HepG2 (cell line): ENCODE data around the gene GJD3. TPM values are rescaled to one million over a fixed set of nuclear protein-coding genes. Genes with fewer than 3 reads are reported as not detected.

Experiments used
- AGO2 ChIP-seq: fragments of 200-400 bp; formaldehyde crosslinking; optimal IDR thresholded peaks from 2 replicates; pipeline ENCODE3; 2017; ENCODE audit warnings: mild to moderate bottlenecking, low read depth, low read length, moderate library complexity
- ATM ChIP-seq: fragments of 450-650 bp; IDR thresholded peaks from 2 replicates; pipeline ENCODE4 v1.7.1; 2017; ENCODE audit warnings: mild to moderate bottlenecking, borderline replicate concordance
- CREB3 ChIP-seq: sonication (generic); formaldehyde crosslinking; IDR thresholded peaks from 2 replicates; pipeline ENCODE4 v1.5.0; 2020; ENCODE audit warnings: missing genetic modification reagents
- CSRNP1 ChIP-seq: sonication (generic); formaldehyde crosslinking; IDR thresholded peaks from 2 replicates; pipeline ENCODE4 v1.8.1; 2023; ENCODE audit warnings: mild to moderate bottlenecking, missing genetic modification reagents
- HNRNPK ChIP-seq: fragments of 200-400 bp; formaldehyde crosslinking; IDR thresholded peaks from 2 replicates; pipeline ENCODE4 v1.6.1; 2018; ENCODE audit warnings: low read length, low read depth, moderate library complexity, mild to moderate bottlenecking; ENCODE audit not compliant: poor library complexity, severe bottlenecking
- MLLT10 ChIP-seq: sonication (generic); formaldehyde crosslinking; IDR thresholded peaks from 2 replicates; pipeline ENCODE4 v1.4.0; 2020; ENCODE audit warnings: missing genetic modification reagents
- NFKB2 ChIP-seq: sonication (generic); formaldehyde crosslinking; IDR thresholded peaks from 2 replicates; pipeline ENCODE4 v1.4.0; 2020; ENCODE audit warnings: missing genetic modification reagents, borderline replicate concordance
- REXO4 ChIP-seq: sonication (generic); formaldehyde crosslinking; IDR thresholded peaks from 2 replicates; pipeline ENCODE4 v1.8.0; 2022; ENCODE audit warnings: missing genetic modification reagents, mild to moderate bottlenecking, borderline replicate concordance
- SUZ12 ChIP-seq: fragments of 150-350 bp; IDR thresholded peaks from 2 replicates; pipeline ENCODE4 v1.6.1; 2014; ENCODE audit warnings: low read depth, low read length
- TBP ChIP-seq: sonication (generic); formaldehyde crosslinking; IDR thresholded peaks from 2 replicates; pipeline ENCODE4 v1.5.0; 2020; ENCODE audit warnings: missing genetic modification reagents
- TERF1 ChIP-seq: sonication (generic); formaldehyde crosslinking; IDR thresholded peaks from 2 replicates; pipeline ENCODE4 v1.8.0; 2022; ENCODE audit warnings: mild to moderate bottlenecking, missing genetic modification reagents, moderate library complexity
- TFDP1 ChIP-seq: IDR thresholded peaks from 2 replicates; pipeline ENCODE4 v1.6.1; 2016; ENCODE audit warnings: missing compliant biosample characterization, missing genetic modification reagents, borderline replicate concordance
- ZBTB33 ChIP-seq: sonication (generic); formaldehyde crosslinking; IDR thresholded peaks from 2 replicates; pipeline ENCODE4 v1.4.0; 2020; ENCODE audit warnings: missing genetic modification reagents
- ZFP36L2 ChIP-seq: sonication (generic); formaldehyde crosslinking; IDR thresholded peaks from 2 replicates; pipeline ENCODE4 v1.4.0; 2020; ENCODE audit warnings: missing genetic modification reagents
- ZFP82 ChIP-seq: sonication (generic); formaldehyde crosslinking; IDR thresholded peaks from 2 replicates; pipeline ENCODE4 v1.5.1; 2020; ENCODE audit warnings: mild to moderate bottlenecking, missing genetic modification reagents, borderline replicate concordance
- ZNF331 ChIP-seq: sonication (generic); formaldehyde crosslinking; IDR thresholded peaks from 2 replicates; pipeline ENCODE4 v1.4.0; 2020; ENCODE audit warnings: missing genetic modification reagents
- ZNF484 ChIP-seq: sonication (generic); formaldehyde crosslinking; IDR thresholded peaks from 2 replicates; pipeline ENCODE4 v1.5.1; 2020; ENCODE audit warnings: mild to moderate bottlenecking, low read depth, missing genetic modification reagents, borderline replicate concordance
- ZNF547 ChIP-seq: sonication (generic); formaldehyde crosslinking; IDR thresholded peaks from 2 replicates; pipeline ENCODE4 v1.5.1; 2020; ENCODE audit warnings: mild to moderate bottlenecking, missing genetic modification reagents
- ZNF740 ChIP-seq: sonication (generic); formaldehyde crosslinking; IDR thresholded peaks from 2 replicates; pipeline ENCODE4 v1.4.0; 2020; ENCODE audit warnings: missing genetic modification reagents
- polyA plus RNA-seq, 8 experiments: library from polyadenylated mRNA; depleted of rRNA in 3 of 8; stranded (reverse) in 7 of 8; unstranded in 1 of 8; fragments of >200 nt; fragmentation: Illumina TruSeq in 4 of 8; extraction: Trizol in 4 of 8; gene quantifications; 2 replicates each; pipeline versions ENCODE4 v1.2.1 to v1.2.3, GENCODE V29; 2011 to 2016; ENCODE audit warnings: low read depth in 4 of 8, missing spikeins in 1 of 8, mixed read lengths in 1 of 8; ENCODE audit not compliant: insufficient read depth in 1 of 8
- total RNA-seq, 5 experiments: library from RNA; depleted of rRNA; stranded (reverse); fragments of >200 nt; fragmentation: Illumina TruSeq; extraction: Trizol; gene quantifications; 2 replicates each; pipeline ENCODE4 v1.2.3, GENCODE V29; 2016; ENCODE audit warnings: low read depth in 1 of 5

The GJD3 gene
- total and polyA plus RNA-seq, 2 of the 13 experiments (the other 11 are each of a cell fraction or from before 2014, with no cell fraction given), result not detected

- no peak for TF ChIP-seq CSRNP1 (CRISPR knock-in tag)
- no peak for TF ChIP-seq HNRNPK
- TF ChIP-seq TBP (CRISPR knock-in tag), result no peak; the same call in 1 of the 2 replicates
- peak; percentile 56; the same call in 1 of the 2 replicates for TF ChIP-seq ZNF740 (CRISPR knock-in tag)
- no peak for TF ChIP-seq ATM
- TF ChIP-seq ZNF331, result peak; percentile 62; the same call in 1 of the 2 replicates
- no peak for TF ChIP-seq REXO4 (CRISPR knock-in tag)
- TF ChIP-seq ZFP82 (CRISPR knock-in tag), result peak; percentile 76
- peak; percentile 89 for TF ChIP-seq ZNF547 (CRISPR knock-in tag)
- no peak for TF ChIP-seq SUZ12
- no peak for TF ChIP-seq TERF1 (CRISPR knock-in tag)
- TF ChIP-seq AGO2, result peak; percentile 78
- peak; percentile 25; the same call in 1 of the 2 replicates for TF ChIP-seq TFDP1 (CRISPR knock-in tag)
- TF ChIP-seq ZNF484, result no peak; the same call in none of the 2 replicates
- no peak for TF ChIP-seq ZBTB33 (CRISPR knock-in tag)
- TF ChIP-seq NFKB2 (CRISPR knock-in tag), result no peak
- TF ChIP-seq CREB3 (CRISPR knock-in tag), result no peak
- no peak for TF ChIP-seq MLLT10 (CRISPR knock-in tag)
- 0 out of 2 replicates have a peak, but pooled peaks have one; percentile 60 for TF ChIP-seq ZFP36L2 (CRISPR knock-in tag)
Observed at GRCh38 chr17:40317880-40318829, 46.4 kb downstream of the GJD3 start (continued).
